GM12874 (cell line): ENCODE data around the gene IFT88.

Source experiments
- CTCF ChIP-seq: IDR thresholded peaks from 2 replicates; pipeline ENCODE4 v1.5.1; 2011; ENCODE audit warnings: low read depth, mild to moderate bottlenecking, control low read depth, low read length, moderate library complexity; ENCODE audit not compliant: insufficient read depth

The IFT88 gene

GRCh38 chr13:20676213-20676612 is 109.3 kb downstream of the IFT88 start:
- TF ChIP-seq CTCF, result no peak

GRCh38 chr13:20679879-20680278 is 112.9 kb downstream of the IFT88 start:
- TF ChIP-seq CTCF, result no peak

GRCh38 chr13:20680416-20681080 is 113.6 kb downstream of the IFT88 start:
- no peak for TF ChIP-seq CTCF

- no peak for TF ChIP-seq CTCF
Measured at GRCh38 chr13:20682061-20682460, 115.1 kb downstream of the IFT88 start.

GRCh38 chr13:20684041-20684440 is 117.1 kb downstream of the IFT88 start:
- TF ChIP-seq CTCF, result no peak

GRCh38 chr13:20684546-20684945 is 117.6 kb downstream of the IFT88 start:
- TF ChIP-seq CTCF, result no peak

GRCh38 chr13:20685092-20685491 is 118.1 kb downstream of the IFT88 start:
- TF ChIP-seq CTCF, result no peak
